GM13977 (cell line): Measurements from ENCODE around the gene UBE2I.

Experiments
- DNase-seq: peaks from one replicate; pipeline ENCODE4 v3.0.0; 2012; ENCODE audit warnings: low spot score
- in situ Hi-C: fragments of 300-500 bp; cut with MboI; formaldehyde crosslinking; loops from one replicate; pipeline ENCODE4 v1.12.0; 2022; ENCODE audit warnings: low sequenced_read_pairs, low pct_unique_long_range_greater_than_20kb, mixed read lengths, inconsistent platforms; ENCODE audit not compliant: unreplicated experiment
- TF ChIP-seq, protein P1 (sequence below): IDR thresholded peaks from 2 replicates; pipeline ENCODE4 v1.5.1; 2012; ENCODE audit warnings: mild to moderate bottlenecking, control low read depth; ENCODE audit not compliant: insufficient read depth; ENCODE audit errors: extremely low read depth, missing control alignments

UBE2I gene

DNA sequence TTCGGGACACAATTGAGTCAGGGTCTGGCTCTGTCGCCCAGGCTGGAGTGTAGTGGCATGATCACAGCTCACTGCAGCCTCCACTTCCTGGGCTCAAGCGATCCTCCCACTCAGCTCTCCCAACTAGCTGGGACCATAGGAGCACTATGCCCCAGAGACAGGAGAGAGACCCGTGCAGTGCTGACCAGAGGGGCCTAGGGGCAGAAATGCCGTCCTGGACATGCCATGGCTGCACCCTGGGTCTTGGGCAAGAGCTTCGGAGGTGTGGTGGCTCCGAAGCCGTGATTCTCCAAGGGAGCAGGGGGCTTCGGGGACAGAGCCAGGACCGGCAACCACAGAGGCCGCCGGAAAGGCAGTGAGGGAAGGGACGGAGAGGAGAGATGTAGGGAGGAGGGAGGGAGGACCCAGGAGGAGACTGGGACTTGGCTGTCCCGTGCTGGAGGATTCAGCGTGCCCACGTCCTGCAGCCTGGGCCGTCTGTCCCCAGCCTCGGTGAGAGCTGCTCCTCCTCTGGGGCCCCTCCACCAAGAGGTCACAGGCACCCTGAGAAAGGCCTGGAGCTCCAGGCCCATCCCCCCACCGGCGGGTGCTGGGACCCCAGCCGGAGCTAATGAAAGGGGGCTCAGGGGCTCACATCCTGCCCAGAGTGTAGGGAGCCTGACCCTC, 31.7 kb upstream of the UBE2I start:
- in situ Hi-C loops: no loop called here
- DNase-seq: no peak
- TF ChIP-seq, protein P1, sequence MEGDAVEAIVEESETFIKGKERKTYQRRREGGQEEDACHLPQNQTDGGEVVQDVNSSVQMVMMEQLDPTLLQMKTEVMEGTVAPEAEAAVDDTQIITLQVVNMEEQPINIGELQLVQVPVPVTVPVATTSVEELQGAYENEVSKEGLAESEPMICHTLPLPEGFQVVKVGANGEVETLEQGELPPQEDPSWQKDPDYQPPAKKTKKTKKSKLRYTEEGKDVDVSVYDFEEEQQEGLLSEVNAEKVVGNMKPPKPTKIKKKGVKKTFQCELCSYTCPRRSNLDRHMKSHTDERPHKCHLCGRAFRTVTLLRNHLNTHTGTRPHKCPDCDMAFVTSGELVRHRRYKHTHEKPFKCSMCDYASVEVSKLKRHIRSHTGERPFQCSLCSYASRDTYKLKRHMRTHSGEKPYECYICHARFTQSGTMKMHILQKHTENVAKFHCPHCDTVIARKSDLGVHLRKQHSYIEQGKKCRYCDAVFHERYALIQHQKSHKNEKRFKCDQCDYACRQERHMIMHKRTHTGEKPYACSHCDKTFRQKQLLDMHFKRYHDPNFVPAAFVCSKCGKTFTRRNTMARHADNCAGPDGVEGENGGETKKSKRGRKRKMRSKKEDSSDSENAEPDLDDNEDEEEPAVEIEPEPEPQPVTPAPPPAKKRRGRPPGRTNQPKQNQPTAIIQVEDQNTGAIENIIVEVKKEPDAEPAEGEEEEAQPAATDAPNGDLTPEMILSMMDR: no peak

DNA sequence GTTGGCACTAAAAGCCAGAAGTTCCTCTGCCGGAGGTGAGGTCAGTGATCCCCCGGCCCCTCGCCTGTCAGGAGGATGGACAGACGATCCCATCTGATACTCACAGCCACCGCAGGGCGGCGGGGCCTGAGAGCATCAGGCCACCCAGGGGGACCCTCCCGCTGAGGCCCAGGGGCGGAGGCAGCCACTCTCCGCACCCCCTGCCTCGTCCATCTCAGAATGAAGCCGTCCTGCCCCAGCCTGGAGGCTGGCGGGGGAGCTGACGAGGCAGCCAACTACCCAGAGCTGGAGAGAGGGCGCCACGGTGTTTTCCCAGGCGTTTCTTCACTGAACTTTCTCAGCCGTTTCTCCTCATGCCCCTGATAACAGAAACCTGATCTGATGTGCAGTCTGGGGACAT, 31.0 kb upstream of the UBE2I start:
- in situ Hi-C loops: no loop called here
- TF ChIP-seq, protein P1: no peak
- no peak for DNase-seq

DNA sequence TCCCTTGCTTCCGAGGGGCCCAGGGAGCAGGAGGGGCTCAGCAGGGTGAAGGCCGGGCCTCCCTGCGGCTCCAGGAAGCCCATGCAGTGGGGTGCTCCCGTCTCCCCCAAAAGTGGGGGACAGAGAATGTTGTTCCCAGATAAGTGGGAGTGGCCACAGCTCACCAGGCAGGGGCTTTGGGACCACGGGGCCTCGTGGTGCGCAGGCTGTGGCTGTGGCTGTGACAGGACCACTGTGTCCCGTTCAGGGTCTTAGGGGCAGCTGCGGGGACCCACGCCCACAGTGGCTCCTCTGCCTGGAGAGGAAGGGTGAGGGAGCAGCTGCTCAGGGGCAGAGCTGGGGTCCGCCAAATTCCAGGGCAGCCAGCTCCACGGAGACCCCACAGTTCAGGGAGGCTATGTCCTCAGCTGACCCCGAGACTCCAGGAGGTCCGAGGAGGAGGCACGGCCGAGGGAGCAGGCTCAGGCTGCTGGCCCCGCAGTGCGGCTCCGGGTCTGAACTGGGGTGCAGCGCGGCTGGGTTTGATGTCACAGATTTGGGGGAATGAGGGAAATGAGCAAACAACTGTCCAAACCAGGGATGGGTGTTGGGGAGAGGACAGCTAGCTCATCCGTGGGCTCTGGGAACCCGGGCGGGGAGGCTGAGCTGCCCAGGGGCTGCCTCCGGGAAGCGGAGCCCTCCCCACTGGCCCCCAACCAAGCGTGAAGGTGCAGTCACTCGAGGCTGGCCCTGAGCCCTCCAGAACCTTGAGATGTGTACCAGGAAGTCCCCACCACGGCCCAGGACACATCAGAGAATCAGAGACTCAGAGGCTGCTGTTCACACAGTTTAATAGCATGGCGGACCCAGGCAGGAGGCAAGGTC, 30.1 kb upstream of the UBE2I start:
- no peak for DNase-seq
- in situ Hi-C loops: no loop called here
- TF ChIP-seq, protein P1: no peak

DNA sequence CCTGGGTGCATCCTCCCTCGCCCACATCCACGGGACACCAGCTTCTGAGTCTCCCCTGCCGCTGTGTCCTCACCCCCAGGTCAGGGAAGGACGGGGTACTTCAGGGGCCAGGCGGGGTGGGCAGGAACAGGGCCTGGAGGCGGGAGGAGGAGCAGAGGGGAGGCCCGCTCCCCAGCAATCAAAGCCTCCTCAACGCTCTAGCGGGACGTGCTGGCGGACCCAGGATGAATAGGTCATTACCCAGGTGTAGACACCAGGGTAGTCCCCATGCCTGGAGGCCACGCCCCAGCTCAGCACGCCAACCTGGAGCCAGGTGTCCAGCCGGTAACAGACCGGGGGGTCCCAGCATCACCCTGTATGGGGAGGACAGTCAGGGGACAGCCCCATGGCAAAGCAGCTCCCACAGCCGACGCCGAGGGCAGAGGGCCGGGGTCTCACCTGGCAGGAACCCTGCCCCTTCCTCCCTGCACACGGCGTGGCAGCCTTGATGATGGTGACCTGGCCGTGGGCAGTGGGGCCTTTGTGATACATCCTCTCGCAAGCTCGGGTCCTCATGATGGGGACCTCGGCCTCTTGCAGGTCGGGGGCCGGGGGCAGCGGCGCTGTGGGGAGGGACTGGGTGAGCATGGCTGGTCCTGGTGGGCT, 29.4 kb upstream of the UBE2I start:
- TF ChIP-seq, protein P1: no peak
- DNase-seq: no peak
- in situ Hi-C loops: no loop called here

DNA sequence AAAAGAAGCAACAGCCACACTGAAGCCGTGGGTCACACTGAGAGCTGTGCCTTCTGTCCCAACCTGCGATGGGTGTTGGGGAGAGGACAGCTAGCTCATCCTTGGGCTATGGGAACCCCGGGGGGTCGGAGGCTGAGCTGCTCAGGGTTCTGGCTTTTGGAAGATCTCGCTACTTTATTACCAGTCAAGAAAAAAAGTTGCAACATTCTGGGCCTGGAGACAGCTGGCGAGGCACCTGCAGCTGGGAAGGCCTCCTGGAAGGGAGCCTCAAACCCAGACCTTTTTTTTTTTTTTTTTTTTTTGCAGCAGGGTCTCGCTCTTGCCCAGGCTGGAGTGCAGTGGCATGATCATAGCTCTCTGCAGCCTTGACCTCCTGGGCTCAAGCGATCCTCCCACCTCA, 28.7 kb upstream of the UBE2I start:
- in situ Hi-C loops: no loop called here
- TF ChIP-seq, protein P1: no peak
- DNase-seq: no peak

DNA sequence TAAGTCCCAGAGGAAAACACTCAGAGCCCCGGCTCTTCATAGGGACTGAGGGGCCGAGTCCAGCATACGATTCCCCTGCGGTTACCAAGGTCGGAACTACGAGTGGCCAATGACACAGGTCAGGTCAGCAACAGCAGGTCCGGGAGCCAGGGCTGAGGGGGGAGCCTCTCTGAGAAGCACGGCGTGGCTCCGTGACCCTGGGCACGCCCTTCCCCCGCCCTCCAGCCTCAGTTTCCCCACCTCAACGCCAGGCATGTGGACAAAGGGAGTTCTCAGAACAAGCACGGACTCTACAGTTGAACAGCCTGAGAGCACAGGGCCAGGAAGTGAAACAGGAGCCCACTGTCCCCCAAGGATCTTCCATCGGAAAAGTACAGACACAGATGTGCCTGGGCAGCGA, 27.9 kb upstream of the UBE2I start:
- DNase-seq: no peak
- TF ChIP-seq, protein P1: no peak
- in situ Hi-C loops: no loop called here
